AG04450 (cell line): ENCODE measurements around the gene LSG1. TPM values are rescaled to one million over a fixed set of nuclear protein-coding genes. Genes with fewer than 3 reads are reported as not detected.

Experiments
- CTCF ChIA-PET: fragments of 300-600, 350-600 bp; formaldehyde crosslinking; extraction: SDS; loops from one replicate; lab custom pipeline; 2022; ENCODE audit warnings: antibody characterized with exemption, inconsistent platforms; lab: Charles Lee
- POLR2A ChIA-PET: fragments of 350-600 bp; formaldehyde crosslinking; extraction: SDS; loops from one replicate; lab custom pipeline; 2021; ENCODE audit warnings: antibody characterized with exemption, inconsistent platforms; lab: Yijun Ruan, JAX
- DNase-seq: peaks from one replicate; pipeline ENCODE4 v3.0.0-alpha.2; 2011; ENCODE audit warnings: low read depth, low spot score
- H3K27ac ChIP-seq: one replicate; pipeline ENCODE4 v1.5.1; 2012; ENCODE audit warnings: low read depth, low read length, control low read depth
- H3K27me3 ChIP-seq: one replicate; pipeline ENCODE4 v1.6.0; 2012; ENCODE audit warnings: low read length; ENCODE audit not compliant: control insufficient read depth, insufficient read depth
- H3K4me3 ChIP-seq: 2 replicates; pipeline ENCODE4 v1.5.1; 2011; ENCODE audit warnings: mild to moderate bottlenecking, low read depth, low read length, control low read depth
- H3K9me3 ChIP-seq: 2 replicates; pipeline ENCODE4 v1.5.1; 2012; ENCODE audit warnings: low read length; ENCODE audit not compliant: control insufficient read depth, insufficient read depth
- CTCF ChIP-seq: IDR thresholded peaks from 2 replicates; pipeline ENCODE4 v1.5.1; 2011; ENCODE audit warnings: low read depth, low read length, control low read depth, inconsistent platforms
- polyA plus RNA-seq: library from polyadenylated mRNA; depleted of rRNA; stranded (reverse); fragments of >200 nt; gene quantifications from 2 replicates; pipeline ENCODE4 v1.2.3, GENCODE V29; 2011

LSG1 gene
- polyA plus RNA-seq, 1 experiment, result 34.0 TPM

GRCh38 chr3:194658477-194659242, 13.3 kb downstream of the LSG1 start:
- H3K9me3 ChIP-seq, result no peaks in the 10 kb centered on the region
- POLR2A ChIA-PET, result no interaction called here

DNA sequence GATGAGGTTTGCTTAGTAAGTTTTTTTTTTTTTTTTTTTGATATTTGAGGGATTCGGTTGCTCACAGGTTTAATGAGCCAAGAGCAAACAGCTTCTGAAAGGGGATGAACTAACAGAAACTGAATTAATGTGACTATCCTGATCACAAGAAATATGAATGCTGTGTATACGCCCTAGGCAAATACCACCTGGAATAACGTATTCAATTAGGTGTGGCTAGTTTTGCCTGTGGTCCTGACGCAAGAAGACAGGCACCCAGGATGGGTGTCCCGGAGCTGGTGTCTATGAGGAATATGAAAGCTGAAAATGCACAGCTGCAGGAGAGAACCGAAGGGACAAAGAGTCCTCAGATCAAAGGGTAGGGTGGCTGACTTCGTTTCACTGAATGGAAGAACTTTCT, 14.6 kb downstream of the LSG1 start:
- no peak for TF ChIP-seq CTCF
- POLR2A ChIA-PET, result no interaction called here
- no peaks in the 10 kb centered on the region for H3K27me3 ChIP-seq
- no peak overlapping the region for H3K27ac ChIP-seq
- no peak for DNase-seq
- H3K9me3 ChIP-seq, result no peaks in the 10 kb centered on the region
- H3K4me3 ChIP-seq, result no peak overlapping the region
- CTCF ChIA-PET, result interaction anchor here (1.7 kb wide), 1 partner anchor 14 kb away, joined by 16 read pairs; no protein-coding TSS in a partner anchor

More at GRCh38 chr3:194658477-194659242, 13.3 kb downstream of the LSG1 start:
- CTCF ChIA-PET, result no interaction called here
- TF ChIP-seq CTCF, result no peak
- DNase-seq, result no peak
- no peaks in the 10 kb centered on the region for H3K27me3 ChIP-seq
- no peak overlapping the region for H3K4me3 ChIP-seq
- H3K27ac ChIP-seq, result no peak overlapping the region

DNA sequence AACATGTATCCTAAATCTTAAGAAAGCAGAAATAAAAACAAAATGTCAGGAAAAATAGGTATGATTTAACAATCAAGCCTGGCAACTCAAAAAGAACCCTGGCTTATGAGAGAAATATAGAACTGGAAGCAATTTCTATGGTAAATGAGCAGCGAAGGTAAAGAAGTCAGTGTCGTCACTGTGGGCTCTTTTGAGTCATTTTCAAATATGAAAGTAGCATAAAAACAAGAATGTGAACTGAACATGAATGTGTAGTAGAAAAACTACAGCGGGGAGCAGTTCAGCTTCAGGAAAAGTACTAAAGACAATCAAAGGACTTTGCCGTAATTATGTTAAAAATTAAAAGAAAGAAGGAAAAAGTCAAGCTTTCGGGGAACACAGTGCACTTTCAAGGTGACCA, 17.5 kb downstream of the LSG1 start:
- no peak for DNase-seq
- no peaks in the 10 kb centered on the region for H3K27me3 ChIP-seq
- no peak overlapping the region for H3K27ac ChIP-seq
- no peaks in the 10 kb centered on the region for H3K9me3 ChIP-seq
- ChIA-PET POLR2A (no interaction called here), CTCF (no interaction called here)
- no peak overlapping the region for H3K4me3 ChIP-seq
- TF ChIP-seq CTCF, result no peak

DNA sequence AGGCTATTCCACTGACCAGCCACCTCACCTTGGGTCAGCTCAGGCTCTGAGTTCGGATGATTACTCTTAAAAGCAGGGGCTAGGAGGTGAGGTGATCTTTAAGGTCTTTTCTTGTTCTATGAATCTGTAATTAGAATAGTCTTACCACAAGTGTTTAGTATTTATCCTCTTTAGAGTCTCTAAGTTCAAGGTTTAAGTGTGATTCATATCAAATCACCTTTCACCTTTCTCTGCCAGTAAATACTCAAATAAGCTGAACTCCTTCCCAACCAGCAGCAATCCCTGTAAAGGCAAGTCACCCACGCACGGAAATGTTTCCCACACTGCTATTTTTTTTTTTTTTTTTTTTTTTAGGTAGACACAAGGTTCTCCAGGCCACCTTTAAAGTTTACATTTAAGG, 24.2 kb downstream of the LSG1 start:
- ChIA-PET POLR2A (no interaction called here), CTCF (interaction anchor here (0.5 kb wide), 1 partner anchor 175 kb away, joined by 3 read pairs; no protein-coding TSS in a partner anchor)
- Histone ChIP-seq H3K4me3 (no peak overlapping the region), H3K27ac (no peak overlapping the region), H3K9me3 (no peaks in the 10 kb centered on the region), H3K27me3 (no peaks in the 10 kb centered on the region)
- no peak for TF ChIP-seq CTCF
- DNase-seq, result no peak

DNA sequence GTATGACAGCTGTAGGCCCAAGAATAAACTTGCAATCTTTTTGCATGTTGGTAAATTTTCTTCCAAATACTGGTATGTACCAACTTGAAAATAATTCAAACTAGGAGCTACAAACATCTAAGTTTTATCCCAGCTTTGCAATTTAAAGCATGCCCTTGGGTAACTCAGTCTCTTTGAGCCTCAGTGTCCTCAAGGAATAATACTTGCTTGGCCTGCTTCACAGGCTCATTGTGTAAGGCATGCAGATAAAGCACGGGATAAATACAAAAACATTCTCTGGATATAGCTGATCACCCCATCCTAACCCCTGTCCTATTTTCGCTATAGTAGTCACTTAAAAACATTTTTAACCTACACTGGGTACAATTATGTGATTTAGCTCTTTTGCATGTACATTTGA, 29.2 kb downstream of the LSG1 start:
- Histone ChIP-seq H3K4me3 (no peak overlapping the region), H3K27me3 (no peaks in the 10 kb centered on the region), H3K27ac (no peak overlapping the region), H3K9me3 (peaks cover 2% of the 10 kb centered on the region; the same call in 1 of the 2 replicates)
- CTCF ChIA-PET, result interaction anchor here (0.6 to 1.2 kb wide), 3 partner anchors 9 to 61 kb away, joined by 3 to 5 read pairs (median 3); partner anchors contain the start of gene TMEM44
- POLR2A ChIA-PET, result interaction anchor here (0.6 kb wide), 1 partner anchor 182 kb away, joined by 8 read pairs; no protein-coding TSS in a partner anchor
- no peak for TF ChIP-seq CTCF
- no peak for DNase-seq
